ENCODE results near the gene APP. TPM values are rescaled to one million over a fixed set of nuclear protein-coding genes. Genes with fewer than 3 reads are reported as not detected.

Gene APP
- total RNA-seq, 5 donors from 2014 or later (not counting 1 experiment from before 2014, with no cell fraction given) = 33.7 to 44.7 (median 37.5) TPM

DNA sequence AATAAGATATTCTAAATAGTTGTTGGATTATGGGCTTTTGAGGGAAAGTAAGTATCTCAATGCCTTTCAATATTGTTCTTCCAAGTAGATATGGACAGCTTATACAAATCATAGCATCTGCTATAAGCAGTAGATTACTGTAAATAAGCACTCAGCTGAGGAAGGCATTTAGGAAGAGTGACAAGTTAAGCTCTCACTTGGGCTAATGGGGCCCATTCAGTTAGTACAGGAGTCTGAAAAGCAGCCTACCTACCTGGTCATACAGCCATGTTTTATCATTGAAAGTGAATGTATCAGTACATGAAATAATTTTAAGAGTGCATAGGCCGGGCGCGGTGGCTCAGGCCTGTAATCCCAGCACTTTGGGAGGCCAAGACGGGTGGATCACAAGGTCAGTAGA lies 73.1 kb downstream of the APP start:
- Mint-ChIP-seq H3K9me3 (no peaks in the 10 kb centered on the region), H3K36me3 (peaks cover 6% of the 10 kb centered on the region), H3K27ac (no peak overlapping the region), H3K4me1 (peaks cover 0 to 2% (median 2%) of the 10 kb centered on the region in 3 donors), H3K27me3 (no peaks in the 10 kb centered on the region), H3K4me3 (no peak overlapping the region)
- no peak overlapping the region for H3K27ac ChIP-seq (ENCODE audit: low read length)
- H3K4me1 ChIP-seq (ENCODE audit: control insufficient read depth in 1 of 2, extremely low read depth in 1 of 2, insufficient read depth in 2 of 2, low read length in 2 of 2) = no peaks in the 10 kb centered on the region
- WGBS (ENCODE audit: insufficient coverage) = 100% methylated on average over 4 of the region's 4 CpGs
- DNase-seq = no peak
- H3K27me3 ChIP-seq (replicated peaks in 1 of 2; ENCODE audit: control insufficient read depth in 2 of 2, extremely low read depth in 1 of 2, insufficient read depth in 2 of 2, low read length in 1 of 2) = no peaks in the 10 kb centered on the region
- CTCF ChIA-PET = no interaction called here
- H3K36me3 ChIP-seq (ENCODE audit: control insufficient read depth in 2 of 2, extremely low read depth in 1 of 2, insufficient read depth in 1 of 2, low read length in 1 of 2) = no peaks in the 10 kb centered on the region
- POLR2A ChIA-PET = interaction anchor here in 1 of 2 donors (0.6 kb wide), 1 partner anchor 125 kb away, joined by 4 read pairs; no protein-coding TSS in a partner anchor
- no peak overlapping the region for H3K4me3 ChIP-seq (ENCODE audit: control insufficient read depth in 1 of 2, extremely low read depth in 1 of 2, low read length in 1 of 2)
- H3K9me3 ChIP-seq = no peaks in the 10 kb centered on the region
- no peak for ATAC-seq (replicated peaks in 1 of 4)

DNA sequence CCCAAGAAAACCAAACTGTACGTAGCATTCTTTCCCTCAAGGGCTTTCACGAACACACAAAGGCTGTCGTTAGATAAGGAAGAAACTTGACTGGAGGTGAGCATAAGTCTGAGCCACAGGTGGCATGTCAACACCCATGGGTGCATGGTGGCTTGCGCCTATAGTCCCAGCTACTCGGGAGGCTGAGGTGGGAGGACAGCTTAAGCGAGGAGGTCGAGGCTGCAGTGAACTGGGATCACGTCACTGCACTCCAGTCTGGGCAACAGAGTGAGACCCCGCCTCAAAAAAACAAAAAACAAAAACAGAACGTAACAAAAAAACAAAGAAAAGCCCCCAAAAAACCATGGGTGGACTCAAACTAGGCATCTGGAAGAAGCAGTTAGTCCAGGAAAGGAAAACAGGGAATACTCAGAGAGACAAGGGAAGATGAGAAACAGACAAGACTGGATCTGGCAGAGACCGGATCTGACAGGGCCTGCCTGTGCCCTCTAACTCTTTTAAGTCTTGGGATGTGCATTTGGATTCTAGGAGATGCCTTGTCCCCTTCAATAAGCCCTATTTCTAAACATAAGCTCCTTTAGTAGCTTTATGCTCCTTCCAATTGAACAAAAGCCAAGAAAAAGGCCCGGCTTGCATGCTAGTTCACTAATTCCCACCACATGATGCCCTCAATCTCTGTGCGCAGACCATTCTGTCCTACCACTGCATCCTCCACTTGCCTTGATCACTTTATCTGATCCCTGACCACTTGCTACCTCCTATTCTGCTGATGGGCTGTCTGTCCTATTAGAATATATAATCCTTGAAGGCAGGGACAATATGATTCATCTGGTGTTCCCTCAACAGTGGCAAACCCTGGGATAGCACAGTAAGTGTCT lies 73.8 kb downstream of the APP start:
- Mint-ChIP-seq H3K27ac (no peak overlapping the region), H3K36me3 (peaks cover 9% of the 10 kb centered on the region), H3K4me3 (no peak overlapping the region), H3K27me3 (no peaks in the 10 kb centered on the region), H3K4me1 (peaks cover 0 to 2% (median 2%) of the 10 kb centered on the region in 3 donors), H3K9me3 (no peaks in the 10 kb centered on the region)
- no peaks in the 10 kb centered on the region for H3K4me1 ChIP-seq (ENCODE audit: control insufficient read depth in 1 of 2, extremely low read depth in 1 of 2, insufficient read depth in 2 of 2, low read length in 2 of 2)
- WGBS (ENCODE audit: insufficient coverage) = 80% methylated on average over 2 of the region's 13 CpGs
- no peaks in the 10 kb centered on the region for H3K9me3 ChIP-seq
- ATAC-seq (replicated peaks in 1 of 4) = no peak
- H3K36me3 ChIP-seq (ENCODE audit: control insufficient read depth in 2 of 2, extremely low read depth in 1 of 2, insufficient read depth in 1 of 2, low read length in 1 of 2) = no peaks in the 10 kb centered on the region
- ChIA-PET POLR2A (interaction anchor here in 1 of 2 donors (0.6 kb wide), 1 partner anchor 85 kb away, joined by 3 read pairs; no protein-coding TSS in a partner anchor), CTCF (no interaction called here)
- H3K27me3 ChIP-seq (replicated peaks in 1 of 2; ENCODE audit: control insufficient read depth in 2 of 2, extremely low read depth in 1 of 2, insufficient read depth in 2 of 2, low read length in 1 of 2) = no peaks in the 10 kb centered on the region
- no peak overlapping the region for H3K27ac ChIP-seq (ENCODE audit: low read length)
- H3K4me3 ChIP-seq (ENCODE audit: control insufficient read depth in 1 of 2, extremely low read depth in 1 of 2, low read length in 1 of 2) = no peak overlapping the region
- no peak for DNase-seq

DNA sequence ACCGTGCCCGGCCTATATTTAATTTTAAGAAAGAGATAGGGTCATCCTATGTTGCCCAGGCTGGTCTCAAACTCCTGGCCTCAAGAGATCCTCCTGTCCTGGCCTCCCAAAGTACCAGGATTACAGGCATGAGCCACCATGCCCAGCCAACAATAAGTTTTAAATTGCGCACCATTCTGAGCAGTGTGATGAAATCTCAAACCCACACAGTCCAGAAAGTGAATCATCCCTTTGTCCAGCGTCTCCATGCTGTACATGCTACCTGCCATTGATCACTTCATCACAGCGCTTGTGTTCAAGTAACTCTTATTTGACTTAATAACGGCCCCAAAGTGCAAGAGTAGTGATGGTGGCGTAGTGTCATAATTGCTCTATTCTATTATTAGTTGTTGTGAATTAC lies 75.4 kb downstream of the APP start:
- H3K36me3 Mint-ChIP-seq = peaks cover 9% of the 10 kb centered on the region
- CTCF ChIA-PET = interaction anchor here in 1 of 2 donors (0.6 kb wide), 1 partner anchor 1182 kb away, joined by 3 read pairs; no protein-coding TSS in a partner anchor
- no peak overlapping the region for H3K27ac Mint-ChIP-seq
- H3K27me3 Mint-ChIP-seq = no peaks in the 10 kb centered on the region
- no peak overlapping the region for H3K4me3 Mint-ChIP-seq
- 88% methylated on average over 2 of the region's 7 CpGs for WGBS (ENCODE audit: insufficient coverage)
- DNase-seq = no peak
- no peak for ATAC-seq (replicated peaks in 1 of 4)
- H3K9me3 ChIP-seq = no peaks in the 10 kb centered on the region
- no peak overlapping the region for H3K27ac ChIP-seq (ENCODE audit: low read length)
- no peaks in the 10 kb centered on the region for H3K4me1 Mint-ChIP-seq
- H3K4me3 ChIP-seq (ENCODE audit: control insufficient read depth in 1 of 2, extremely low read depth in 1 of 2, low read length in 1 of 2) = no peak overlapping the region
- POLR2A ChIA-PET = no interaction called here
- H3K4me1 ChIP-seq (ENCODE audit: control insufficient read depth in 1 of 2, extremely low read depth in 1 of 2, insufficient read depth in 2 of 2, low read length in 2 of 2) = no peaks in the 10 kb centered on the region
- H3K36me3 ChIP-seq (ENCODE audit: control insufficient read depth in 2 of 2, extremely low read depth in 1 of 2, insufficient read depth in 1 of 2, low read length in 1 of 2) = no peaks in the 10 kb centered on the region
- no peaks in the 10 kb centered on the region for H3K9me3 Mint-ChIP-seq
- H3K27me3 ChIP-seq (replicated peaks in 1 of 2; ENCODE audit: control insufficient read depth in 2 of 2, extremely low read depth in 1 of 2, insufficient read depth in 2 of 2, low read length in 1 of 2) = no peaks in the 10 kb centered on the region

DNA sequence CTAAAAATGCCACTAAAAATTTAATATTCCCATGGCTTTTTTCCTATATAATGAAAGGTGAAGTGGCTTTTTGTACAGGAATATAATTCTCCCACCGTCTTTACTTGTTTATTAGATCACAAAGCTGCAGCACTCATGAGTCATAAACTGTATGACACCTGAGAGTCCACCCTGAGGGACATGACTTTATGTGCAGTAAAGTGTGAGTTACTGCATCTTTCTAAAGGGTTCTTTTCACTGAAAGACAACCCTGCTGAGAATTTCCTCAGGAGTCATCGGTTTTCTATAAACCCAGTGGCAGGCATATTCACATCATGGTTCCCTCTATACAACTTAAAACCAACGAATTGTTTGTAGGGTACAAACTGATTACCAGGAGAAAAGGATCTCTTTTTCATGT lies 77.4 kb downstream of the APP start:
- ATAC-seq (replicated peaks in 1 of 4) = no peak
- peaks cover 19% of the 10 kb centered on the region for H3K36me3 Mint-ChIP-seq

DNA sequence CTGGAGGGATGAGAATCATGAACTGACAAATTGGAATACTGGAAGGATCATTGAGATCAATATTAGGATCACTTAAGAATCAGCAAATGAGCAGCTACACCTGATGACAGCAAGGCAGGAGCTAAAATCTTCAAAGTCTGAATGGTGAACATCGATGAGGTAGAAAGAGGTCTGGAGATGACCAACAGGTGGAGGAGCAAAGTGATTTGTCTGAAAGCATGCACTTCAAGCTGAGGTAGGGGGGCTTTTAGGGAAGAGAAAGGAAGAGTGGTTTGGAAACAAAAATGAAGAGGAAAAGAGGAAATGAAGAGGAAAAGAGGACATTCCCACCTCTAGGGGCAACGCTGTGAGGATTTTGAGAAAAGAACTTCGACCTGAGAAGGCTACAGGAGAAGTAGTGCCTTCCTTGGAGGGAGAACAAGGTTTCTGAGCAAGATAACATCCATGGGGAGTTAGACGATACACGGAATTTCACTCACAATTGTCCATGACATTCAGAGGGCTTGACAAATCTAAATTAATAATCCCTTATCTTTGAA lies 79.0 kb downstream of the APP start:
- ChIA-PET CTCF (no interaction called here), POLR2A (no interaction called here)
- no peak overlapping the region for H3K4me3 ChIP-seq (ENCODE audit: control insufficient read depth in 1 of 2, extremely low read depth in 1 of 2, low read length in 1 of 2)
- no peak overlapping the region for H3K27ac Mint-ChIP-seq
- H3K36me3 ChIP-seq (ENCODE audit: control insufficient read depth in 2 of 2, extremely low read depth in 1 of 2, insufficient read depth in 1 of 2, low read length in 1 of 2) = no peaks in the 10 kb centered on the region
- peaks cover 27% of the 10 kb centered on the region for H3K36me3 Mint-ChIP-seq
- no peak overlapping the region for H3K4me3 Mint-ChIP-seq
- no peaks in the 10 kb centered on the region for H3K27me3 Mint-ChIP-seq
- no peak overlapping the region for H3K27ac ChIP-seq (ENCODE audit: low read length)
- ATAC-seq (replicated peaks in 1 of 4) (no peak), DNase-seq (no peak)
- 86% methylated on average over 3 of the region's 5 CpGs for WGBS (ENCODE audit: insufficient coverage)
- no peaks in the 10 kb centered on the region for H3K4me1 ChIP-seq (ENCODE audit: control insufficient read depth in 1 of 2, extremely low read depth in 1 of 2, insufficient read depth in 2 of 2, low read length in 2 of 2)
- H3K9me3 ChIP-seq = no peaks in the 10 kb centered on the region
- peaks cover 0 to 4% (median 2%) of the 10 kb centered on the region in 3 donors for H3K4me1 Mint-ChIP-seq
- H3K27me3 ChIP-seq (replicated peaks in 1 of 2; ENCODE audit: control insufficient read depth in 2 of 2, extremely low read depth in 1 of 2, insufficient read depth in 2 of 2, low read length in 1 of 2) = no peaks in the 10 kb centered on the region
- H3K9me3 Mint-ChIP-seq = no peaks in the 10 kb centered on the region

More for the DNA sequence above, 77.4 kb downstream of the APP start:
- Histone ChIP-seq H3K36me3 (ENCODE audit: control insufficient read depth in 2 of 2, extremely low read depth in 1 of 2, insufficient read depth in 1 of 2, low read length in 1 of 2) (no peaks in the 10 kb centered on the region), H3K27me3 (replicated peaks in 1 of 2; ENCODE audit: control insufficient read depth in 2 of 2, extremely low read depth in 1 of 2, insufficient read depth in 2 of 2, low read length in 1 of 2) (no peaks in the 10 kb centered on the region), H3K9me3 (no peaks in the 10 kb centered on the region), H3K4me3 (ENCODE audit: control insufficient read depth in 1 of 2, extremely low read depth in 1 of 2, low read length in 1 of 2) (no peak overlapping the region), H3K4me1 (ENCODE audit: control insufficient read depth in 1 of 2, extremely low read depth in 1 of 2, insufficient read depth in 2 of 2, low read length in 2 of 2) (no peaks in the 10 kb centered on the region), H3K27ac (ENCODE audit: low read length) (no peak overlapping the region)
- Mint-ChIP-seq H3K4me1 (peaks cover 0 to 2% (median 0%) of the 10 kb centered on the region in 3 donors), H3K9me3 (no peaks in the 10 kb centered on the region), H3K27ac (no peak overlapping the region), H3K4me3 (no peak overlapping the region), H3K27me3 (no peaks in the 10 kb centered on the region)
- CTCF ChIA-PET = no interaction called here
- WGBS (ENCODE audit: insufficient coverage) = no CpG with 5 or more reads among the region's 3 CpGs
- POLR2A ChIA-PET = no interaction called here
- DNase-seq = no peak

DNA sequence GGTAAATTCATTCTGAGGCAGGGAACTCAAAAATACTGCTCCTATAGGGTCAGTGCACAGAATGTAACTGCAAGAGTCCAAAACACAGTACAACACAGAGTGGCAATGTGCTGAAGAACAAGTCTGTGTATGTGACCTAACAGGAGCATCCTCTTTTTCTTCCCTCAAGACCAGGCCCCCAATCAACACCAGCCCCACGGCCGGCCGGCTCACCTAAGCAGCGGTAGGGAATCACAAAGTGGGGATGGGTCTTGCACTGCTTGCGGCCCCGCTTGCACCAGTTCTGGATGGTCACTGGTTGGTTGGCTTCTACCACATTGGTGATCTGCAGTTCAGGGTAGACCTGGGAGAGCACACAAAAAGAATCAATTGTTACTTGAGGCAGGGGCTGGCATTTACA lies 80.8 kb downstream of the APP start:
- ChIA-PET CTCF (no interaction called here), POLR2A (no interaction called here)
- Mint-ChIP-seq H3K4me1 (peaks cover 0 to 4% (median 2%) of the 10 kb centered on the region in 3 donors), H3K36me3 (peaks cover 29% of the 10 kb centered on the region), H3K27me3 (no peaks in the 10 kb centered on the region), H3K4me3 (no peak overlapping the region), H3K27ac (no peak overlapping the region), H3K9me3 (no peaks in the 10 kb centered on the region)
- no peak overlapping the region for H3K4me3 ChIP-seq (ENCODE audit: control insufficient read depth in 1 of 2, extremely low read depth in 1 of 2, low read length in 1 of 2)
- no peaks in the 10 kb centered on the region for H3K36me3 ChIP-seq (ENCODE audit: control insufficient read depth in 2 of 2, extremely low read depth in 1 of 2, insufficient read depth in 1 of 2, low read length in 1 of 2)
- no peak overlapping the region for H3K27ac ChIP-seq (ENCODE audit: low read length)
- no peaks in the 10 kb centered on the region for H3K9me3 ChIP-seq
- no peak for DNase-seq
- H3K27me3 ChIP-seq (replicated peaks in 1 of 2; ENCODE audit: control insufficient read depth in 2 of 2, extremely low read depth in 1 of 2, insufficient read depth in 2 of 2, low read length in 1 of 2) = no peaks in the 10 kb centered on the region
- ATAC-seq (replicated peaks in 1 of 4) = no peak
- no peaks in the 10 kb centered on the region for H3K4me1 ChIP-seq (ENCODE audit: control insufficient read depth in 1 of 2, extremely low read depth in 1 of 2, insufficient read depth in 2 of 2, low read length in 2 of 2)
- 98% methylated on average over 6 of the region's 6 CpGs for WGBS (ENCODE audit: insufficient coverage)

Data from T-cell (primary cell).